H1 (cell line): ENCODE results near the gene LYPD6B. TPM values are rescaled to one million over a fixed set of nuclear protein-coding genes. Genes with fewer than 3 reads are reported as not detected.

ENCODE experiments used
- JUN ChIP-seq: IDR thresholded peaks from 2 replicates; pipeline ENCODE4 v1.6.1; 2011; ENCODE audit warnings: low read depth, mild to moderate bottlenecking, improper control_type of control experiment, low read length
- KDM4A ChIP-seq: IDR thresholded peaks from one replicate; pipeline ENCODE4 v1.7.1; 2012; ENCODE audit warnings: low read depth, mild to moderate bottlenecking, moderate library complexity, low read length, inconsistent platforms; ENCODE audit not compliant: severe bottlenecking
- POLR2AphosphoS5 ChIP-seq: IDR thresholded peaks from 2 replicates; pipeline ENCODE4 v1.6.1; 2011; ENCODE audit warnings: low read depth, low read length
- RFX5 ChIP-seq: IDR thresholded peaks from 2 replicates; pipeline ENCODE4 v1.6.1; 2011; ENCODE audit warnings: low read depth, low read length, improper control_type of control experiment, borderline replicate concordance
- RNF2 ChIP-seq: fragments of 200-900, 300-1000 bp; sonication (generic); IDR thresholded peaks from 2 replicates; pipeline ENCODE4 v1.7.1; 2016; ENCODE audit warnings: borderline replicate concordance, low read depth, mild to moderate bottlenecking, antibody characterized with exemption, low read length; ENCODE audit not compliant: poor library complexity, severe bottlenecking; ENCODE audit errors: missing control alignments
- RXRA ChIP-seq: IDR thresholded peaks from 2 replicates; pipeline ENCODE4 v1.6.1; 2011; ENCODE audit warnings: low read depth, mild to moderate bottlenecking, low read length, moderate library complexity; ENCODE audit not compliant: insufficient read depth
- SAP30 ChIP-seq: fragments of 300-600 bp; sonication (generic); IDR thresholded peaks from 2 replicates; pipeline ENCODE4 v1.7.1; 2012; ENCODE audit warnings: low read length, moderate library complexity, mild to moderate bottlenecking, inconsistent platforms; ENCODE audit not compliant: insufficient read depth, insufficient replicate concordance
- SIN3A ChIP-seq, 2 experiments: IDR thresholded peaks in 1 of 2; conservative IDR thresholded peaks in 1 of 2; 2 replicates each; pipeline ENCODE4 v1.6.1; 2011 to 2012; ENCODE audit warnings: low read length in 2 of 2, improper control_type of control experiment in 1 of 2, low read depth in 1 of 2, mild to moderate bottlenecking in 1 of 2
- SUZ12 ChIP-seq: fragments of 200-600 bp; sonication (generic); IDR thresholded peaks from 2 replicates; pipeline ENCODE4 v1.6.1; 2012; ENCODE audit warnings: mild to moderate bottlenecking, inconsistent platforms, low read length, moderate library complexity, mixed read lengths
- polyA plus RNA-seq, 7 experiments: library from polyadenylated mRNA; depleted of rRNA in 3 of 7; stranded (reverse) in 5 of 7; unstranded in 2 of 7; fragments of >200 nt in 5 of 7; fragments of 200-250 nt in 2 of 7; gene quantifications; 1 replicate in 5 of 7; 2 replicates in 1 of 7; 4 replicates in 1 of 7; pipeline versions ENCODE4 v1.2.1 to v1.2.3, GENCODE V29; 2011 to 2013; ENCODE audit warnings: missing spikeins in 2 of 7, mixed read lengths in 2 of 7
- total RNA-seq: library from RNA; stranded (reverse); fragmentation: NEBNext Ultra II Directional; extraction: Animal tissue kit (Norgen Biotek cat#: 25700); gene quantifications from 2 replicates; pipeline ENCODE4 v1.2.1, GENCODE V29; 2021
- TF ChIP-seq, protein P1 (sequence below): fragments of 300-600 bp; sonication (generic); IDR thresholded peaks from 2 replicates; pipeline ENCODE4 v1.7.1; 2012; ENCODE audit warnings: low read length, moderate library complexity, mild to moderate bottlenecking, inconsistent platforms; ENCODE audit not compliant: insufficient replicate concordance
- TF ChIP-seq, protein P2 (sequence below): IDR thresholded peaks from 2 replicates; pipeline ENCODE4 v1.6.1; 2012; ENCODE audit warnings: inconsistent platforms

The LYPD6B gene
- total and polyA plus RNA-seq, 2 of the 8 experiments (the other 6 are each of a cell fraction or from before 2014, with no cell fraction given) = 2.2 to 3.5 TPM

DNA sequence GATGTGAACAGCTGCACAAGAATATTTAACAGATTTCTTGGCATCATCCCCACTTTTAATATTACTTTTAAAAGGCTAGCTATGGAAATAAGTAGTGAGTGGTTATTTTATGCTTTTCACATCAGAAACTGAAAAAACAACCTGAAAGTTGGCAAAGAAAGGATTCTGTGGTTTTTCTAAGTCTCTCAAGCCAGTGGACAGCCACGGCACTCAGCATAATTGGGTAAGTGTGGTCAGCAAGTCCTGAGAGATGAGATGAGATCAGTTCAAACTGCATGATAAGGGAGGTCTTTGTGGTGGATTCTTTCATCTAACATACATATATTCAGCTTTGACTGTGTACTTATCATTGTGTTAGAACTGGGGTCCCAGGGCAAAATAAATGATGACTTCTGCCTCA, 105.2 kb downstream of the LYPD6B start (continued):
- TF ChIP-seq, protein P1, sequence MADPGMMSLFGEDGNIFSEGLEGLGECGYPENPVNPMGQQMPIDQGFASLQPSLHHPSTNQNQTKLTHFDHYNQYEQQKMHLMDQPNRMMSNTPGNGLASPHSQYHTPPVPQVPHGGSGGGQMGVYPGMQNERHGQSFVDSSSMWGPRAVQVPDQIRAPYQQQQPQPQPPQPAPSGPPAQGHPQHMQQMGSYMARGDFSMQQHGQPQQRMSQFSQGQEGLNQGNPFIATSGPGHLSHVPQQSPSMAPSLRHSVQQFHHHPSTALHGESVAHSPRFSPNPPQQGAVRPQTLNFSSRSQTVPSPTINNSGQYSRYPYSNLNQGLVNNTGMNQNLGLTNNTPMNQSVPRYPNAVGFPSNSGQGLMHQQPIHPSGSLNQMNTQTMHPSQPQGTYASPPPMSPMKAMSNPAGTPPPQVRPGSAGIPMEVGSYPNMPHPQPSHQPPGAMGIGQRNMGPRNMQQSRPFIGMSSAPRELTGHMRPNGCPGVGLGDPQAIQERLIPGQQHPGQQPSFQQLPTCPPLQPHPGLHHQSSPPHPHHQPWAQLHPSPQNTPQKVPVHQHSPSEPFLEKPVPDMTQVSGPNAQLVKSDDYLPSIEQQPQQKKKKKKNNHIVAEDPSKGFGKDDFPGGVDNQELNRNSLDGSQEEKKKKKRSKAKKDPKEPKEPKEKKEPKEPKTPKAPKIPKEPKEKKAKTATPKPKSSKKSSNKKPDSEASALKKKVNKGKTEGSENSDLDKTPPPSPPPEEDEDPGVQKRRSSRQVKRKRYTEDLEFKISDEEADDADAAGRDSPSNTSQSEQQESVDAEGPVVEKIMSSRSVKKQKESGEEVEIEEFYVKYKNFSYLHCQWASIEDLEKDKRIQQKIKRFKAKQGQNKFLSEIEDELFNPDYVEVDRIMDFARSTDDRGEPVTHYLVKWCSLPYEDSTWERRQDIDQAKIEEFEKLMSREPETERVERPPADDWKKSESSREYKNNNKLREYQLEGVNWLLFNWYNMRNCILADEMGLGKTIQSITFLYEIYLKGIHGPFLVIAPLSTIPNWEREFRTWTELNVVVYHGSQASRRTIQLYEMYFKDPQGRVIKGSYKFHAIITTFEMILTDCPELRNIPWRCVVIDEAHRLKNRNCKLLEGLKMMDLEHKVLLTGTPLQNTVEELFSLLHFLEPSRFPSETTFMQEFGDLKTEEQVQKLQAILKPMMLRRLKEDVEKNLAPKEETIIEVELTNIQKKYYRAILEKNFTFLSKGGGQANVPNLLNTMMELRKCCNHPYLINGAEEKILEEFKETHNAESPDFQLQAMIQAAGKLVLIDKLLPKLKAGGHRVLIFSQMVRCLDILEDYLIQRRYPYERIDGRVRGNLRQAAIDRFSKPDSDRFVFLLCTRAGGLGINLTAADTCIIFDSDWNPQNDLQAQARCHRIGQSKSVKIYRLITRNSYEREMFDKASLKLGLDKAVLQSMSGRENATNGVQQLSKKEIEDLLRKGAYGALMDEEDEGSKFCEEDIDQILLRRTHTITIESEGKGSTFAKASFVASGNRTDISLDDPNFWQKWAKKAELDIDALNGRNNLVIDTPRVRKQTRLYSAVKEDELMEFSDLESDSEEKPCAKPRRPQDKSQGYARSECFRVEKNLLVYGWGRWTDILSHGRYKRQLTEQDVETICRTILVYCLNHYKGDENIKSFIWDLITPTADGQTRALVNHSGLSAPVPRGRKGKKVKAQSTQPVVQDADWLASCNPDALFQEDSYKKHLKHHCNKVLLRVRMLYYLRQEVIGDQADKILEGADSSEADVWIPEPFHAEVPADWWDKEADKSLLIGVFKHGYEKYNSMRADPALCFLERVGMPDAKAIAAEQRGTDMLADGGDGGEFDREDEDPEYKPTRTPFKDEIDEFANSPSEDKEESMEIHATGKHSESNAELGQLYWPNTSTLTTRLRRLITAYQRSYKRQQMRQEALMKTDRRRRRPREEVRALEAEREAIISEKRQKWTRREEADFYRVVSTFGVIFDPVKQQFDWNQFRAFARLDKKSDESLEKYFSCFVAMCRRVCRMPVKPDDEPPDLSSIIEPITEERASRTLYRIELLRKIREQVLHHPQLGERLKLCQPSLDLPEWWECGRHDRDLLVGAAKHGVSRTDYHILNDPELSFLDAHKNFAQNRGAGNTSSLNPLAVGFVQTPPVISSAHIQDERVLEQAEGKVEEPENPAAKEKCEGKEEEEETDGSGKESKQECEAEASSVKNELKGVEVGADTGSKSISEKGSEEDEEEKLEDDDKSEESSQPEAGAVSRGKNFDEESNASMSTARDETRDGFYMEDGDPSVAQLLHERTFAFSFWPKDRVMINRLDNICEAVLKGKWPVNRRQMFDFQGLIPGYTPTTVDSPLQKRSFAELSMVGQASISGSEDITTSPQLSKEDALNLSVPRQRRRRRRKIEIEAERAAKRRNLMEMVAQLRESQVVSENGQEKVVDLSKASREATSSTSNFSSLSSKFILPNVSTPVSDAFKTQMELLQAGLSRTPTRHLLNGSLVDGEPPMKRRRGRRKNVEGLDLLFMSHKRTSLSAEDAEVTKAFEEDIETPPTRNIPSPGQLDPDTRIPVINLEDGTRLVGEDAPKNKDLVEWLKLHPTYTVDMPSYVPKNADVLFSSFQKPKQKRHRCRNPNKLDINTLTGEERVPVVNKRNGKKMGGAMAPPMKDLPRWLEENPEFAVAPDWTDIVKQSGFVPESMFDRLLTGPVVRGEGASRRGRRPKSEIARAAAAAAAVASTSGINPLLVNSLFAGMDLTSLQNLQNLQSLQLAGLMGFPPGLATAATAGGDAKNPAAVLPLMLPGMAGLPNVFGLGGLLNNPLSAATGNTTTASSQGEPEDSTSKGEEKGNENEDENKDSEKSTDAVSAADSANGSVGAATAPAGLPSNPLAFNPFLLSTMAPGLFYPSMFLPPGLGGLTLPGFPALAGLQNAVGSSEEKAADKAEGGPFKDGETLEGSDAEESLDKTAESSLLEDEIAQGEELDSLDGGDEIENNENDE = no peak
- TF ChIP-seq JUN = no peak
- no peak for TF ChIP-seq RNF2
- no peak for TF ChIP-seq SUZ12
- TF ChIP-seq, protein P2, sequence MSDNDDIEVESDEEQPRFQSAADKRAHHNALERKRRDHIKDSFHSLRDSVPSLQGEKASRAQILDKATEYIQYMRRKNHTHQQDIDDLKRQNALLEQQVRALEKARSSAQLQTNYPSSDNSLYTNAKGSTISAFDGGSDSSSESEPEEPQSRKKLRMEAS = no peak
- TF ChIP-seq SAP30 = no peak
- TF ChIP-seq POLR2AphosphoS5 = no peak
- TF ChIP-seq KDM4A = no peak
- TF ChIP-seq RFX5 = no peak
- no peak for TF ChIP-seq RXRA
- TF ChIP-seq SIN3A (conservative IDR thresholded peaks at IDR 0.05 in 1 of 2, IDR thresholded peaks at IDR 0.05 in 1 of 2; ENCODE audit: low read depth in 1 of 2, low read length in 2 of 2) = no peak
